HEK293 (cell line): ENCODE results near the gene PRKCA.
"Not testable (repeated sequence)": the region's sequence is repeated elsewhere in the genome, so short reads cannot be mapped to it uniquely, and the experiment has no call there.

Source experiments
- KLF10 ChIP-seq: fragments of 450-650 bp; IDR thresholded peaks from 2 replicates; pipeline ENCODE4 v1.5.1; 2018; ENCODE audit warnings: missing biosample characterization, mild to moderate bottlenecking, missing genetic modification characterization
- ZNF596 ChIP-seq: fragments of 450-650 bp; IDR thresholded peaks from 2 replicates; pipeline ENCODE4 v1.5.0; 2018; ENCODE audit warnings: missing biosample characterization, mild to moderate bottlenecking, missing genetic modification characterization, moderate library complexity
- ZNF677 ChIP-seq: fragments of 450-650 bp; IDR thresholded peaks from 2 replicates; pipeline ENCODE4 v1.5.0; 2018; ENCODE audit warnings: missing biosample characterization, mild to moderate bottlenecking, missing genetic modification characterization, moderate library complexity
- TF ChIP-seq, protein P1 (sequence below): fragments of 450-650 bp; formaldehyde crosslinking; IDR thresholded peaks from 2 replicates; pipeline ENCODE4 v1.5.1; 2016; ENCODE audit warnings: missing biosample characterization, missing genetic modification characterization
- TF ChIP-seq, protein P2 (sequence below): fragments of 450-650 bp; formaldehyde crosslinking; IDR thresholded peaks from 2 replicates; pipeline ENCODE4 v1.5.1; 2017; ENCODE audit warnings: missing biosample characterization, missing genetic modification characterization

DNA sequence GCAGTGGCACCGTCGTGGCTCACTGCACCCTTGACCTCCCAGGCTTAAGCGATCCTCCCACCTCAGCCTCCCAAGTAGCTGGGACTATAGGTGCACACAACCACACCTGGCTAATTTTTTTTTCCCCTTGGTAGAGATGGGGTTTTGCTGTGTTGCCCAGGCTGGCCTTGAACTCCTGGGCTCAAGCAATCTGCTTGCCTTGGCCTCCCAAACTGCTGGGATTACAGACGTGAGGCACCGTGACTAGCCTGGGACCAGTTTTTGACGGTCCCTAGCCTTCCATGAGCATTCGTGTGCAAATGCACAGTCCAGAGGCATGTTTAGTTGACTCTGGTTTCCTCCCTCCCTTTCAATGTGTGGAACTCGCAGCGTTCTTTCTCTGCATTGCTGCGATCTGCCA lies 48.2 kb downstream of the PRKCA start:
- not testable (repeated sequence) for TF ChIP-seq ZNF596, KLF10, ZNF677 (tag by site-specific recombination)
- TF ChIP-seq, protein P1, sequence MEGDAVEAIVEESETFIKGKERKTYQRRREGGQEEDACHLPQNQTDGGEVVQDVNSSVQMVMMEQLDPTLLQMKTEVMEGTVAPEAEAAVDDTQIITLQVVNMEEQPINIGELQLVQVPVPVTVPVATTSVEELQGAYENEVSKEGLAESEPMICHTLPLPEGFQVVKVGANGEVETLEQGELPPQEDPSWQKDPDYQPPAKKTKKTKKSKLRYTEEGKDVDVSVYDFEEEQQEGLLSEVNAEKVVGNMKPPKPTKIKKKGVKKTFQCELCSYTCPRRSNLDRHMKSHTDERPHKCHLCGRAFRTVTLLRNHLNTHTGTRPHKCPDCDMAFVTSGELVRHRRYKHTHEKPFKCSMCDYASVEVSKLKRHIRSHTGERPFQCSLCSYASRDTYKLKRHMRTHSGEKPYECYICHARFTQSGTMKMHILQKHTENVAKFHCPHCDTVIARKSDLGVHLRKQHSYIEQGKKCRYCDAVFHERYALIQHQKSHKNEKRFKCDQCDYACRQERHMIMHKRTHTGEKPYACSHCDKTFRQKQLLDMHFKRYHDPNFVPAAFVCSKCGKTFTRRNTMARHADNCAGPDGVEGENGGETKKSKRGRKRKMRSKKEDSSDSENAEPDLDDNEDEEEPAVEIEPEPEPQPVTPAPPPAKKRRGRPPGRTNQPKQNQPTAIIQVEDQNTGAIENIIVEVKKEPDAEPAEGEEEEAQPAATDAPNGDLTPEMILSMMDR (tag by site-specific recombination): not testable (repeated sequence)
- TF ChIP-seq, protein P2, sequence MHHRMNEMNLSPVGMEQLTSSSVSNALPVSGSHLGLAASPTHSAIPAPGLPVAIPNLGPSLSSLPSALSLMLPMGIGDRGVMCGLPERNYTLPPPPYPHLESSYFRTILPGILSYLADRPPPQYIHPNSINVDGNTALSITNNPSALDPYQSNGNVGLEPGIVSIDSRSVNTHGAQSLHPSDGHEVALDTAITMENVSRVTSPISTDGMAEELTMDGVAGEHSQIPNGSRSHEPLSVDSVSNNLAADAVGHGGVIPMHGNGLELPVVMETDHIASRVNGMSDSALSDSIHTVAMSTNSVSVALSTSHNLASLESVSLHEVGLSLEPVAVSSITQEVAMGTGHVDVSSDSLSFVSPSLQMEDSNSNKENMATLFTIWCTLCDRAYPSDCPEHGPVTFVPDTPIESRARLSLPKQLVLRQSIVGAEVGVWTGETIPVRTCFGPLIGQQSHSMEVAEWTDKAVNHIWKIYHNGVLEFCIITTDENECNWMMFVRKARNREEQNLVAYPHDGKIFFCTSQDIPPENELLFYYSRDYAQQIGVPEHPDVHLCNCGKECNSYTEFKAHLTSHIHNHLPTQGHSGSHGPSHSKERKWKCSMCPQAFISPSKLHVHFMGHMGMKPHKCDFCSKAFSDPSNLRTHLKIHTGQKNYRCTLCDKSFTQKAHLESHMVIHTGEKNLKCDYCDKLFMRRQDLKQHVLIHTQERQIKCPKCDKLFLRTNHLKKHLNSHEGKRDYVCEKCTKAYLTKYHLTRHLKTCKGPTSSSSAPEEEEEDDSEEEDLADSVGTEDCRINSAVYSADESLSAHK (tag by site-specific recombination): not testable (repeated sequence)
